ENCODE data around the gene NKD1.

The NKD1 gene

GRCh38 chr16:50519602-50520001 is 28.6 kb upstream of the NKD1 start:
- no peak for DNase-seq (ENCODE audit: low read depth, low spot score)
- in situ Hi-C loops (cut with HindIII; ENCODE audit: low sequenced_read_pairs) = no loop called here
- TF ChIP-seq, protein P1, sequence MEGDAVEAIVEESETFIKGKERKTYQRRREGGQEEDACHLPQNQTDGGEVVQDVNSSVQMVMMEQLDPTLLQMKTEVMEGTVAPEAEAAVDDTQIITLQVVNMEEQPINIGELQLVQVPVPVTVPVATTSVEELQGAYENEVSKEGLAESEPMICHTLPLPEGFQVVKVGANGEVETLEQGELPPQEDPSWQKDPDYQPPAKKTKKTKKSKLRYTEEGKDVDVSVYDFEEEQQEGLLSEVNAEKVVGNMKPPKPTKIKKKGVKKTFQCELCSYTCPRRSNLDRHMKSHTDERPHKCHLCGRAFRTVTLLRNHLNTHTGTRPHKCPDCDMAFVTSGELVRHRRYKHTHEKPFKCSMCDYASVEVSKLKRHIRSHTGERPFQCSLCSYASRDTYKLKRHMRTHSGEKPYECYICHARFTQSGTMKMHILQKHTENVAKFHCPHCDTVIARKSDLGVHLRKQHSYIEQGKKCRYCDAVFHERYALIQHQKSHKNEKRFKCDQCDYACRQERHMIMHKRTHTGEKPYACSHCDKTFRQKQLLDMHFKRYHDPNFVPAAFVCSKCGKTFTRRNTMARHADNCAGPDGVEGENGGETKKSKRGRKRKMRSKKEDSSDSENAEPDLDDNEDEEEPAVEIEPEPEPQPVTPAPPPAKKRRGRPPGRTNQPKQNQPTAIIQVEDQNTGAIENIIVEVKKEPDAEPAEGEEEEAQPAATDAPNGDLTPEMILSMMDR (IDR thresholded peaks at IDR 0.05; ENCODE audit: low read depth, low read length) = no peak
- no peak overlapping the region for H3K4me3 ChIP-seq (ENCODE audit: low read depth, low read length)

GRCh38 chr16:50520451-50521245 is 27.5 kb upstream of the NKD1 start:
- H3K4me3 ChIP-seq (ENCODE audit: low read depth, low read length) = no peak overlapping the region
- TF ChIP-seq, protein P1 (IDR thresholded peaks at IDR 0.05; ENCODE audit: low read depth, low read length) = no peak
- in situ Hi-C loops (cut with HindIII; ENCODE audit: low sequenced_read_pairs) = no loop called here
- no peak for DNase-seq (ENCODE audit: low read depth, low spot score)

GRCh38 chr16:50521246-50521900 is 26.8 kb upstream of the NKD1 start:
- H3K4me3 ChIP-seq (ENCODE audit: low read depth, low read length) = no peak overlapping the region
- TF ChIP-seq, protein P1 (IDR thresholded peaks at IDR 0.05; ENCODE audit: low read depth, low read length) = no peak
- in situ Hi-C loops (cut with HindIII; ENCODE audit: low sequenced_read_pairs) = no loop called here
- DNase-seq (ENCODE audit: low read depth, low spot score) = no peak

GRCh38 chr16:50522324-50522723 is 25.9 kb upstream of the NKD1 start:
- in situ Hi-C loops (cut with HindIII; ENCODE audit: low sequenced_read_pairs) = no loop called here
- no peak overlapping the region for H3K4me3 ChIP-seq (ENCODE audit: low read depth, low read length)
- DNase-seq (ENCODE audit: low read depth, low spot score) = no peak
- TF ChIP-seq, protein P1 (IDR thresholded peaks at IDR 0.05; ENCODE audit: low read depth, low read length) = no peak

DNA sequence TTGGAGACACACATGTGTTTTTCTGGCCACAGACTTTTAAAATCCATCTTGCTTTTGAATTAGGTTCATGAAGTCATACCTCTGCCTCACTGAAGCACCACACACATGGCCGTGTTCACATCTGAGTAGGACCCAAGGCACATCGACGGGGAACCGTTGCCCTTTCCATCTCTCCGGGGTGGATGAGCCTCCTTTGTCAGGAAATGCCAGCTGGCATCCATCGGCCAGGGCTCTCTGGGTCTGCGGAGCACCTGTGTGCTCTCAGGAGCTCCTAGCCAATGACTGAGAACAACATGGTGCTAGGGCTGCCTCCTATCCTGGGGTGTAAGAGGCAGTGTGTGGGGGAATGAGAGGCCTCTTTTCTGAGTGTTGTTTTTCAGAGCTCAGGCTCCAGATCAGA is 24.5 kb upstream of the NKD1 start:
- no peak overlapping the region for H3K4me3 ChIP-seq (ENCODE audit: low read depth, low read length)
- in situ Hi-C loops (cut with HindIII; ENCODE audit: low sequenced_read_pairs) = no loop called here
- TF ChIP-seq, protein P1 (IDR thresholded peaks at IDR 0.05; ENCODE audit: low read depth, low read length) = no peak
- no peak for DNase-seq (ENCODE audit: low read depth, low spot score)

DNA sequence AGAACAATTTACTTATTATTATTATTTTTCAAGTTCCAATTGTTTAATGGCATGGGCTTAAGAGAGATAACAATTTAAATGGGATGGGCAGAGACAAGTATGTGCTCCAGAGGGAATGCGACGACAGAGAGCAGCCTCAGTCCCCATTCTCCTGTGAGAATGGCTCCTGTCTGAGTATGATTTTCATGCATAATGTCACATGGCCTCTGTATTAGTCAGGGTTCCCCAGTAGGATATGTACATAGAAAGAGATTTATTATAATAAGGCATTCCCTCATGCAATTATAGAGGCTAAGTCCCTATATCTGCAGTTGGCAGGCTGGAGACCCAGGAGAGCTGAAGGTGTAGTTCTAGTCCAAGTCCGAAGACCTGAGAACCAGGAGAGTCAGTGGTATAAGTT is 22.9 kb upstream of the NKD1 start:
- H3K4me3 ChIP-seq (ENCODE audit: low read depth, low read length) = no peak overlapping the region
- no peak for DNase-seq (ENCODE audit: low read depth, low spot score)
- TF ChIP-seq, protein P1 (IDR thresholded peaks at IDR 0.05; ENCODE audit: low read depth, low read length) = no peak
- in situ Hi-C loops (cut with HindIII; ENCODE audit: low sequenced_read_pairs) = no loop called here

All from astrocyte of the spinal cord (primary cell).